Central memory CD8-positive, alpha-beta T cell (primary cell): ENCODE results near the gene TUBA3D.
"Not testable (repeated sequence)": the region's sequence is repeated elsewhere in the genome, so short reads cannot be mapped to it uniquely, and the experiment has no call there.

Experiments used
- ATAC-seq: fragments of 150-1000 bp; cut with Tn5 transposase; replicated peaks from 2 replicates; pipeline ENCODE4 v1.10.0; 2022; ENCODE audit warnings: mild to moderate bottlenecking, moderate FRiP score, moderate number of reproducible peaks; ENCODE audit not compliant: poor library complexity, severe bottlenecking; ENCODE audit errors: extremely low read depth
- DNase-seq, 2 donors: peaks; one replicate each; pipeline ENCODE4 v3.0.0; 2021; ENCODE audit warnings: low spot score in 2 of 2
- H3K27ac Mint-ChIP-seq: one replicate; pipeline ENCODE4 v1.8.0; 2022; ENCODE audit warnings: low read depth, mild to moderate bottlenecking, moderate library complexity, mixed read lengths
- H3K27me3 Mint-ChIP-seq: one replicate; pipeline ENCODE4 v1.8.0; 2022; ENCODE audit warnings: mixed read lengths
- H3K36me3 Mint-ChIP-seq: one replicate; pipeline ENCODE4 v1.8.0; 2022; ENCODE audit warnings: mild to moderate bottlenecking, moderate library complexity, mixed read lengths; ENCODE audit not compliant: insufficient read depth
- H3K4me1 Mint-ChIP-seq: one replicate; pipeline ENCODE4 v1.8.0; 2022; ENCODE audit warnings: mixed read lengths
- H3K4me3 Mint-ChIP-seq: one replicate; pipeline ENCODE4 v1.8.0; 2022; ENCODE audit warnings: mild to moderate bottlenecking, moderate library complexity, mixed read lengths
- H3K9me3 Mint-ChIP-seq: one replicate; pipeline ENCODE4 v1.8.0; 2022; ENCODE audit warnings: mixed read lengths

Gene TUBA3D

GRCh38 chr2:131521961-131522781, 46.3 kb downstream of the TUBA3D start:
- Mint-ChIP-seq H3K27me3 (no peaks in the 10 kb centered on the region), H3K36me3 (peaks cover 19% of the 10 kb centered on the region), H3K9me3 (no peaks in the 10 kb centered on the region), H3K4me1 (no peaks in the 10 kb centered on the region), H3K27ac (no peak overlapping the region), H3K4me3 (no peak overlapping the region)
- ATAC-seq (no peak), DNase-seq (no peak)

GRCh38 chr2:131525256-131525655, 49.3 kb downstream of the TUBA3D start:
- peaks cover 11% of the 10 kb centered on the region for H3K36me3 Mint-ChIP-seq
- H3K9me3 Mint-ChIP-seq, DNase-seq, ATAC-seq, H3K4me3 Mint-ChIP-seq, H3K4me1 Mint-ChIP-seq, H3K27me3 Mint-ChIP-seq, H3K27ac Mint-ChIP-seq: not testable (repeated sequence)

GRCh38 chr2:131527131-131528001, 51.4 kb downstream of the TUBA3D start, which contains the start of gene CCDC74A:
Gene CCDC74A, plus strand, starts transcription at chr2:131527888. Its CDS starts 83 bp downstream, at chr2:131527971.
- peak; percentile 62 for DNase-seq
- not testable (repeated sequence) for H3K9me3 Mint-ChIP-seq, H3K27me3 Mint-ChIP-seq, H3K36me3 Mint-ChIP-seq, H3K4me1 Mint-ChIP-seq
- Mint-ChIP-seq H3K4me3 (peak within 1 kb of the TSS; percentile 80), H3K27ac (peak within 1 kb of the TSS; percentile 81)
- peak; percentile 79 for ATAC-seq

- Mint-ChIP-seq H3K4me3 (peak overlapping the region; percentile 80), H3K27ac (peak overlapping the region; percentile 81)
- peak; percentile 10 to 11 for DNase-seq
- H3K27me3 Mint-ChIP-seq, ATAC-seq, H3K4me1 Mint-ChIP-seq, H3K9me3 Mint-ChIP-seq, H3K36me3 Mint-ChIP-seq: not testable (repeated sequence)
These were observed 53.3 kb downstream of the TUBA3D start for GRCh38 chr2:131528981-131529863.

- DNase-seq: peak in 1 of 2 donors; percentile 11
- not testable (repeated sequence) for H3K4me3 Mint-ChIP-seq, H3K9me3 Mint-ChIP-seq, H3K4me1 Mint-ChIP-seq, H3K27me3 Mint-ChIP-seq, ATAC-seq, H3K36me3 Mint-ChIP-seq
- peak overlapping the region; percentile 81 for H3K27ac Mint-ChIP-seq
These were observed 54.0 kb downstream of the TUBA3D start for GRCh38 chr2:131529864-131530445.

- H3K36me3 Mint-ChIP-seq, H3K27me3 Mint-ChIP-seq, H3K27ac Mint-ChIP-seq, H3K4me1 Mint-ChIP-seq, H3K4me3 Mint-ChIP-seq, H3K9me3 Mint-ChIP-seq, ATAC-seq: not testable (repeated sequence)
- DNase-seq: peak in 1 of 2 donors; percentile 11
These were observed 54.9 kb downstream of the TUBA3D start for GRCh38 chr2:131530626-131531344.

- DNase-seq, H3K4me1 Mint-ChIP-seq, H3K4me3 Mint-ChIP-seq, H3K27ac Mint-ChIP-seq, H3K36me3 Mint-ChIP-seq, H3K9me3 Mint-ChIP-seq, ATAC-seq, H3K27me3 Mint-ChIP-seq: not testable (repeated sequence)
These were observed 55.7 kb downstream of the TUBA3D start for GRCh38 chr2:131531547-131532185.
